Activated CD4-positive, CD25-positive, alpha-beta regulatory T cell treated with anti-CD3 and anti-CD28 coated beads, Interleukin-2, amount 50 U/mL, for 24 hours (primary cell): ENCODE results near the gene ZNF536.

Experiments
- ATAC-seq, 2 donors: fragments of 150-1000 bp; cut with Tn5 transposase; one replicate each; pipeline ENCODE4 v1.10.0; 2021; ENCODE audit warnings: mild to moderate bottlenecking in 1 of 2, moderate library complexity in 1 of 2

The ZNF536 gene

GRCh38 chr19:30364866-30365800 lies 7.1 kb upstream of the ZNF536 start:
- ATAC-seq: no peak

GRCh38 chr19:30366282-30366681 lies 5.9 kb upstream of the ZNF536 start:
- no peak for ATAC-seq

- ATAC-seq: no peak
These were observed 5.2 kb upstream of the ZNF536 start for GRCh38 chr19:30367006-30367405.

GRCh38 chr19:30367421-30367820 lies 4.8 kb upstream of the ZNF536 start:
- no peak for ATAC-seq

GRCh38 chr19:30369833-30370232 lies 2.4 kb upstream of the ZNF536 start:
- ATAC-seq: no peak

GRCh38 chr19:30371161-30371836 lies 885 bp upstream of the ZNF536 start:
- ATAC-seq: no peak

GRCh38 chr19:30373593-30373992 lies 1.4 kb downstream of the ZNF536 start:
- ATAC-seq: no peak

- ATAC-seq: no peak
These were observed 2.3 kb downstream of the ZNF536 start for GRCh38 chr19:30374539-30374864.

- no peak for ATAC-seq
These were observed 2.8 kb downstream of the ZNF536 start for GRCh38 chr19:30374865-30375552.

GRCh38 chr19:30375553-30376031 lies 3.4 kb downstream of the ZNF536 start:
- no peak for ATAC-seq

GRCh38 chr19:30376272-30376671 lies 4.1 kb downstream of the ZNF536 start:
- no peak for ATAC-seq

GRCh38 chr19:30376826-30377425 lies 4.7 kb downstream of the ZNF536 start:
- no peak for ATAC-seq

GRCh38 chr19:30378701-30379100 lies 6.5 kb downstream of the ZNF536 start:
- ATAC-seq: no peak

GRCh38 chr19:30379841-30380610 lies 7.8 kb downstream of the ZNF536 start:
- no peak for ATAC-seq

GRCh38 chr19:30381366-30381765 lies 9.2 kb downstream of the ZNF536 start:
- ATAC-seq: no peak

GRCh38 chr19:30385174-30385573 lies 13.0 kb downstream of the ZNF536 start:
- no peak for ATAC-seq

- no peak for ATAC-seq
These were observed 13.5 kb downstream of the ZNF536 start for GRCh38 chr19:30385666-30386065.

- no peak for ATAC-seq
These were observed 14.5 kb downstream of the ZNF536 start for GRCh38 chr19:30386551-30387143.

GRCh38 chr19:30387311-30388115 lies 15.3 kb downstream of the ZNF536 start:
- ATAC-seq: no peak

GRCh38 chr19:30388327-30388726 lies 16.1 kb downstream of the ZNF536 start:
- no peak for ATAC-seq

GRCh38 chr19:30388819-30389218 lies 16.6 kb downstream of the ZNF536 start:
- no peak for ATAC-seq
